ENCODE data around the gene CHST12.
A peak's percentile ranks its signal among the peaks of the same experiment; 100 is the strongest.

DNA sequence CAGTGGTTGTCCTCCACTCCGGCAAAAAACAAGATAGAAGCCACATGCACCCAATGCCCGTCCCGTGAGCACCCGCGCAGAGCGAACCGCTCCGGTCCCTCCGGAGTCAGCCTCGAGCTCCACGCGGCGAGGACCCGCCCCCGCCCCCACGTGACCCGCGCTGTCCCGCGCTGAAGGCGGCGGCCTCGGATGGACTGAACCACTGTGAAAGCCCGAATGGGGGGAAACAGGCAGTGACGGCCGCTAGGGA lies 49.5 kb upstream of the CHST12 start:
- TF ChIP-seq ZNF274 (IDR thresholded peaks at IDR 0.05; ENCODE audit: insufficient read depth, insufficient read length) (no peak), SP1 (IDR thresholded peaks at IDR 0.05; ENCODE audit: low read depth, low read length) (no peak), ZZZ3 (IDR thresholded peaks at IDR 0.05; ENCODE audit: control insufficient read depth, insufficient read length, low read depth) (no peak), CBX5 (IDR thresholded peaks at IDR 0.05; ENCODE audit: low read depth) (no peak; the same call in 1 of the 2 replicates), EZH2 (IDR thresholded peaks at IDR 0.05; ENCODE audit: borderline replicate concordance, control insufficient read depth, low read depth, low read length) (no peak), POLR2A (IDR thresholded peaks at IDR 0.05; ENCODE audit: low read depth, low read length) (peak; percentile 97), POLR2AphosphoS5 (IDR thresholded peaks at IDR 0.05; ENCODE audit: low read length) (peak; percentile 88), GATAD2B (conservative IDR thresholded peaks at IDR 0.05; ENCODE audit: low read depth) (no peak)
- TF ChIP-seq, protein P1, sequence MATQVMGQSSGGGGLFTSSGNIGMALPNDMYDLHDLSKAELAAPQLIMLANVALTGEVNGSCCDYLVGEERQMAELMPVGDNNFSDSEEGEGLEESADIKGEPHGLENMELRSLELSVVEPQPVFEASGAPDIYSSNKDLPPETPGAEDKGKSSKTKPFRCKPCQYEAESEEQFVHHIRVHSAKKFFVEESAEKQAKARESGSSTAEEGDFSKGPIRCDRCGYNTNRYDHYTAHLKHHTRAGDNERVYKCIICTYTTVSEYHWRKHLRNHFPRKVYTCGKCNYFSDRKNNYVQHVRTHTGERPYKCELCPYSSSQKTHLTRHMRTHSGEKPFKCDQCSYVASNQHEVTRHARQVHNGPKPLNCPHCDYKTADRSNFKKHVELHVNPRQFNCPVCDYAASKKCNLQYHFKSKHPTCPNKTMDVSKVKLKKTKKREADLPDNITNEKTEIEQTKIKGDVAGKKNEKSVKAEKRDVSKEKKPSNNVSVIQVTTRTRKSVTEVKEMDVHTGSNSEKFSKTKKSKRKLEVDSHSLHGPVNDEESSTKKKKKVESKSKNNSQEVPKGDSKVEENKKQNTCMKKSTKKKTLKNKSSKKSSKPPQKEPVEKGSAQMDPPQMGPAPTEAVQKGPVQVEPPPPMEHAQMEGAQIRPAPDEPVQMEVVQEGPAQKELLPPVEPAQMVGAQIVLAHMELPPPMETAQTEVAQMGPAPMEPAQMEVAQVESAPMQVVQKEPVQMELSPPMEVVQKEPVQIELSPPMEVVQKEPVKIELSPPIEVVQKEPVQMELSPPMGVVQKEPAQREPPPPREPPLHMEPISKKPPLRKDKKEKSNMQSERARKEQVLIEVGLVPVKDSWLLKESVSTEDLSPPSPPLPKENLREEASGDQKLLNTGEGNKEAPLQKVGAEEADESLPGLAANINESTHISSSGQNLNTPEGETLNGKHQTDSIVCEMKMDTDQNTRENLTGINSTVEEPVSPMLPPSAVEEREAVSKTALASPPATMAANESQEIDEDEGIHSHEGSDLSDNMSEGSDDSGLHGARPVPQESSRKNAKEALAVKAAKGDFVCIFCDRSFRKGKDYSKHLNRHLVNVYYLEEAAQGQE (IDR thresholded peaks at IDR 0.05; ENCODE audit: low read depth, low read length) = 0 out of 2 replicates have a peak, but pooled peaks have one; percentile 41
- TF ChIP-seq, protein P2, sequence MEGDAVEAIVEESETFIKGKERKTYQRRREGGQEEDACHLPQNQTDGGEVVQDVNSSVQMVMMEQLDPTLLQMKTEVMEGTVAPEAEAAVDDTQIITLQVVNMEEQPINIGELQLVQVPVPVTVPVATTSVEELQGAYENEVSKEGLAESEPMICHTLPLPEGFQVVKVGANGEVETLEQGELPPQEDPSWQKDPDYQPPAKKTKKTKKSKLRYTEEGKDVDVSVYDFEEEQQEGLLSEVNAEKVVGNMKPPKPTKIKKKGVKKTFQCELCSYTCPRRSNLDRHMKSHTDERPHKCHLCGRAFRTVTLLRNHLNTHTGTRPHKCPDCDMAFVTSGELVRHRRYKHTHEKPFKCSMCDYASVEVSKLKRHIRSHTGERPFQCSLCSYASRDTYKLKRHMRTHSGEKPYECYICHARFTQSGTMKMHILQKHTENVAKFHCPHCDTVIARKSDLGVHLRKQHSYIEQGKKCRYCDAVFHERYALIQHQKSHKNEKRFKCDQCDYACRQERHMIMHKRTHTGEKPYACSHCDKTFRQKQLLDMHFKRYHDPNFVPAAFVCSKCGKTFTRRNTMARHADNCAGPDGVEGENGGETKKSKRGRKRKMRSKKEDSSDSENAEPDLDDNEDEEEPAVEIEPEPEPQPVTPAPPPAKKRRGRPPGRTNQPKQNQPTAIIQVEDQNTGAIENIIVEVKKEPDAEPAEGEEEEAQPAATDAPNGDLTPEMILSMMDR (IDR thresholded peaks at IDR 0.05 in 2 of 3, conservative IDR thresholded peaks at IDR 0.05 in 1 of 3; ENCODE audit: control insufficient read depth in 2 of 3, extremely low read depth in 1 of 3, insufficient read depth in 1 of 3, low read depth in 3 of 3, low read length in 3 of 3) = no peak

Measured in GM12878 (cell line).